Measurements from ENCODE around the gene VAPB. TPM values are rescaled to one million over a fixed set of nuclear protein-coding genes. Genes with fewer than 3 reads are reported as not detected.

The VAPB gene
- total RNA-seq, 1 donor from 2014 or later, result 21.6 TPM

GRCh38 chr20:58467572-58468527 is 78.8 kb downstream of the VAPB start:
- Histone ChIP-seq H3K4me3 (no peak overlapping the region), H3K36me3 (no peaks in the 10 kb centered on the region), H3K4me1 (peaks cover 15% of the 10 kb centered on the region), H3K27me3 (no peaks in the 10 kb centered on the region), H3K9me3 (no peaks in the 10 kb centered on the region), H3K27ac (no peak overlapping the region)
- TF ChIP-seq POLR2A (IDR thresholded peaks at IDR 0.05) (no peak), CTCF (IDR thresholded peaks at IDR 0.05) (no peak), POLR2AphosphoS5 (IDR thresholded peaks at IDR 0.05; ENCODE audit: insufficient read depth in 1 of 2, low read depth in 1 of 2) (no peak)
- DNase-seq (ENCODE audit: extremely low spot score in 2 of 2), result no peak
- intact Hi-C loops (cut with DNase I), result no loop called here

- Histone ChIP-seq H3K27me3 (no peaks in the 10 kb centered on the region), H3K4me1 (peaks cover 15% of the 10 kb centered on the region), H3K36me3 (no peaks in the 10 kb centered on the region), H3K4me3 (no peak overlapping the region), H3K9me3 (no peaks in the 10 kb centered on the region), H3K27ac (no peak overlapping the region)
- TF ChIP-seq POLR2AphosphoS5 (IDR thresholded peaks at IDR 0.05; ENCODE audit: insufficient read depth in 1 of 2, low read depth in 1 of 2) (no peak), POLR2A (IDR thresholded peaks at IDR 0.05) (no peak), CTCF (IDR thresholded peaks at IDR 0.05) (no peak)
- intact Hi-C loops (cut with DNase I), result loop anchor here (5.0 kb wide), 1 partner anchor 178 kb away; no protein-coding TSS in a partner anchor
- no peak for DNase-seq (ENCODE audit: extremely low spot score in 2 of 2)
Measured at GRCh38 chr20:58469616-58470015, 80.6 kb downstream of the VAPB start.

GRCh38 chr20:58470336-58471192 is 81.5 kb downstream of the VAPB start:
- Histone ChIP-seq H3K27me3 (no peaks in the 10 kb centered on the region), H3K4me3 (no peak overlapping the region), H3K27ac (no peak overlapping the region), H3K36me3 (no peaks in the 10 kb centered on the region), H3K9me3 (no peaks in the 10 kb centered on the region), H3K4me1 (peaks cover 15% of the 10 kb centered on the region)
- no peak for DNase-seq (ENCODE audit: extremely low spot score in 2 of 2)
- TF ChIP-seq POLR2A (IDR thresholded peaks at IDR 0.05), result no peak
- TF ChIP-seq POLR2AphosphoS5 (IDR thresholded peaks at IDR 0.05; ENCODE audit: insufficient read depth in 1 of 2, low read depth in 1 of 2), result no peak
- TF ChIP-seq CTCF (IDR thresholded peaks at IDR 0.05), result no peak
- intact Hi-C loops (cut with DNase I), result loop anchor here (5.0 kb wide), 1 partner anchor 177 kb away; no protein-coding TSS in a partner anchor

GRCh38 chr20:58471193-58472164 is 82.5 kb downstream of the VAPB start:
- Histone ChIP-seq H3K36me3 (no peaks in the 10 kb centered on the region), H3K4me3 (no peak overlapping the region), H3K9me3 (no peaks in the 10 kb centered on the region), H3K4me1 (peaks cover 15% of the 10 kb centered on the region), H3K27me3 (no peaks in the 10 kb centered on the region), H3K27ac (no peak overlapping the region)
- TF ChIP-seq POLR2AphosphoS5 (IDR thresholded peaks at IDR 0.05; ENCODE audit: insufficient read depth in 1 of 2, low read depth in 1 of 2) (peak in 1 of 2 donors; percentile 32), POLR2A (IDR thresholded peaks at IDR 0.05) (no peak), CTCF (IDR thresholded peaks at IDR 0.05) (no peak)
- intact Hi-C loops (cut with DNase I), result loop anchor here (5.0 kb wide), 1 partner anchor 176 kb away; no protein-coding TSS in a partner anchor
- DNase-seq (ENCODE audit: extremely low spot score in 2 of 2), result no peak

All from vagina (tissue), 2 donors.